ENCODE measurements around the gene ITIH6. TPM values are rescaled to one million over a fixed set of nuclear protein-coding genes. Genes with fewer than 3 reads are reported as not detected.
"Not testable (repeated sequence)": the region's sequence is repeated elsewhere in the genome, so short reads cannot be mapped to it uniquely, and the experiment has no call there.

ITIH6 gene
- total RNA-seq, 1 donor from 2014 or later: not detected

DNA sequence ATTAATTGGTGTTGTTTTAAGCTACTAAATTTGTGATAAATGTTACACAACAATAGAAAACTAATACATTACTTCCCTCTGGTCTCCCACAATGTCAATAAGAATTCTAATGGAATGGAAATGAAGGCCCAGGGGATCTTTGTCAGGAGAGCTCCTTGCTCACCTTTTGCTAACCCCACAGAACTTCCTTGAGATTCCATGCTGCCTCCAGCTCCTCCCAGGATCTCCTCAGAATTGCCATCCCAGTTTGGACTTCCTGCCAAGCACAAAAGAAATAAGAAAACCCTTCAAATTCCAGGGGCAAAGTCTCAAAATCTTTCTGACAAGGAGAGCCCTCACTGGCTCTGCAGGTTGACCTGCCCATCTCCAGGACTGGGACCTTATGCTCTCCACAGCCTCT lies 43.2 kb downstream of the ITIH6 start:
- TF ChIP-seq, protein P1, sequence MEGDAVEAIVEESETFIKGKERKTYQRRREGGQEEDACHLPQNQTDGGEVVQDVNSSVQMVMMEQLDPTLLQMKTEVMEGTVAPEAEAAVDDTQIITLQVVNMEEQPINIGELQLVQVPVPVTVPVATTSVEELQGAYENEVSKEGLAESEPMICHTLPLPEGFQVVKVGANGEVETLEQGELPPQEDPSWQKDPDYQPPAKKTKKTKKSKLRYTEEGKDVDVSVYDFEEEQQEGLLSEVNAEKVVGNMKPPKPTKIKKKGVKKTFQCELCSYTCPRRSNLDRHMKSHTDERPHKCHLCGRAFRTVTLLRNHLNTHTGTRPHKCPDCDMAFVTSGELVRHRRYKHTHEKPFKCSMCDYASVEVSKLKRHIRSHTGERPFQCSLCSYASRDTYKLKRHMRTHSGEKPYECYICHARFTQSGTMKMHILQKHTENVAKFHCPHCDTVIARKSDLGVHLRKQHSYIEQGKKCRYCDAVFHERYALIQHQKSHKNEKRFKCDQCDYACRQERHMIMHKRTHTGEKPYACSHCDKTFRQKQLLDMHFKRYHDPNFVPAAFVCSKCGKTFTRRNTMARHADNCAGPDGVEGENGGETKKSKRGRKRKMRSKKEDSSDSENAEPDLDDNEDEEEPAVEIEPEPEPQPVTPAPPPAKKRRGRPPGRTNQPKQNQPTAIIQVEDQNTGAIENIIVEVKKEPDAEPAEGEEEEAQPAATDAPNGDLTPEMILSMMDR (IDR thresholded peaks at IDR 0.05; ENCODE audit: borderline replicate concordance): no peak

DNA sequence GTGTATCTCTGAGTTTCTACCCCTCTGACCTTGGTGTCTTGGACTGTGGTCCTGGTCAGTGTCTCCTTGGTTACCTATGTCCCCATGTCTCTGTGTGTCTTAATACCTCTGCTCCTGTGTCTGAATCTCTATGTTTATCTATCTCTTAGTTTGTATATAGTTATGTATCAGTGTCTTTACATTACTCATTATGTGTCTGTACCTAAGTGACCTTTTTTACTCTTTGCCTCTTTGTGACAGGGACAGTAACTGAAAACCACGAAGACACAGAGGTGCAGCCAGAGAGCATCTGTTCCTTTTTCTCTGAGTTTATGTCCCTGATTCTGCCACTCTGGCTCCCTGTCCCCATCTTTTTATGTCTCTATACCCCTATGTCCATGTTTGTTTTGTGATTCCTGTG lies 49.4 kb downstream of the ITIH6 start:
- TF ChIP-seq, protein P1 (IDR thresholded peaks at IDR 0.05; ENCODE audit: borderline replicate concordance): no peak
- intact Hi-C loops (cut with micrococcal nuclease): no loop called here
- H3K4me3 ChIP-seq: no peak overlapping the region
- H3K27ac ChIP-seq (replicated peaks): no peak overlapping the region
- no peaks in the 10 kb centered on the region for H3K27me3 ChIP-seq (ENCODE audit: low read depth)
- H3K4me1 ChIP-seq: no peaks in the 10 kb centered on the region
- H3K36me3 ChIP-seq: no peaks in the 10 kb centered on the region
- no peaks in the 10 kb centered on the region for H3K9me3 ChIP-seq (replicated peaks)
- DNase-seq: no peak

More for the DNA sequence above, 43.2 kb downstream of the ITIH6 start:
- DNase-seq: no peak
- intact Hi-C loops (cut with micrococcal nuclease): no loop called here
- Histone ChIP-seq H3K36me3 (no peaks in the 10 kb centered on the region), H3K4me1 (no peaks in the 10 kb centered on the region), H3K27ac (replicated peaks) (no peak overlapping the region), H3K27me3 (ENCODE audit: low read depth) (no peaks in the 10 kb centered on the region), H3K9me3 (replicated peaks) (no peaks in the 10 kb centered on the region), H3K4me3 (no peak overlapping the region)

DNA sequence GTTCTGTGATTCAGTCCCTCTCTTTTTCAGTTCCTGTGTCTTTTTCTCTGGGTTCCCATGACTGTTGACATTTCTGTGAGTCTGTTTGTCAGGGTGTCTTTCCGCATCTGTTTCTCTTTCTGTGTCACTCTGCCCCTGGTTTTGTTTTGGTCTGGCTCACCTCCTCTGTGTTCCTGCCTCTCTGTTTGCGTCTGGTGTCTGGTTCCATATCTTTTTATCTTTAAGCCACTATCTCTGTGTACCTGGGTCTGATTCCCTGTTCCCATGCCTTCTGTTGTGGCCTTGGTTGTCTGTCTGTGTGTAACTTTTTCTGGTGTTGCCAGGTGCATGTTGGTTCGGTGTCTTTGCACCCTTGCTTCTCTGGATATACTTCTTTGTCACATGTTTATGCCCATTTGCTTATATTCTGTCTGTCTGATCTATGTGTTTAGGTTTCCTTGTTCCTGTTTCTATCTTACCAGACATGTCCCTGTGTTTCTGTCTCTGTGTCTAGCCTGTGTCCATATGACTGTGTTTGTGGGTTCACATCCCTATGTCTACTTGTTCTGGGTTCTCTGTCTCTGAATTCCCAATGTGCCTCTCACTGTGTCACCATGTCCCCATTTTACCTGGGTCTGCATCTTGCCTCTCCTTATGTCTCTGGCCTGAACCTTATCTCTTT lies 50.2 kb downstream of the ITIH6 start:
- Histone ChIP-seq H3K27ac (replicated peaks) (no peak overlapping the region), H3K4me1 (no peaks in the 10 kb centered on the region), H3K27me3 (ENCODE audit: low read depth) (no peaks in the 10 kb centered on the region), H3K9me3 (replicated peaks) (no peaks in the 10 kb centered on the region), H3K4me3 (no peak overlapping the region), H3K36me3 (no peaks in the 10 kb centered on the region)
- TF ChIP-seq, protein P1 (IDR thresholded peaks at IDR 0.05; ENCODE audit: borderline replicate concordance): no peak
- intact Hi-C loops (cut with micrococcal nuclease): no loop called here
- DNase-seq: no peak

DNA sequence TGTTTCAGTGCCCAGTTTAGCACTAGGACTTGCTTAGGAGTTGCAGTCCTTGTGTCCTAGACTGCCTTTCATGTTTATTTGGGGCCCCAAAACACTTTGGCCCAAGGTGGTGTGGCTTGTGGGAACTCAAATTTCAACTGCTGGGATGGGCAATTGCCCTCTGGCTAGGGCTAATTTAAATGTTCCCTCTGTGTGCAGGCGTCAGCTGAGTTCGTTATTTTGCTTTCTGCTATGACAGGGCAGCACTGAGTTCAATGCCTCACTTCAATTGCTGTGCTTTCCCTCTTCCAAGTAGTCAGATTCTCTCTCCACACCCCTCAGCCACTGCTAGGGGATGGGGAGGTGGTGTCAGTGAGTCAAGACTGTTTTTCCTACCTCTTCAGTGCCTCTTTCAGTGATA lies 51.1 kb downstream of the ITIH6 start:
- H3K4me3 ChIP-seq: no peak overlapping the region
- intact Hi-C loops (cut with micrococcal nuclease): no loop called here
- H3K27ac ChIP-seq (replicated peaks): no peak overlapping the region

DNA sequence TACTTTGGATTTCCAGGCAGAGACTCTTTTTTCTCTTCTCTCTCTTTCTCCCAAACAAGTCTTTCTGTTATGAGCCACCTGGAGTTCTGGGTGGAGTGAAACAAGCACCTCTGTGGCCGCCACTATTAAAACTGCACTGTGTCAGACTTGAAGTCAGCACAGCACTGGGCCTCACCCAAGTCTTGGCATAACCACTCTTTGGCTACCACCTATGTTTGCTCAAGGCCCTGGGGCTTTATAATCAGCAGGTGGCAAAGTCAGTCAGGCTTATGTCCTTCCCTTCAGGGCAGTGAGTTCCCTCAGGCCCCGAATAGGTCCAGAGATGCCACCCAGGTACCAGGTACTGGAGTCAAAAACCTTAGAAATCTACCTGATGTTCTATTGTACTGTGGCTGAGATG lies 52.4 kb downstream of the ITIH6 start:
- DNase-seq: no peak
- no peak overlapping the region for H3K27ac ChIP-seq (replicated peaks)
- intact Hi-C loops (cut with micrococcal nuclease): no loop called here
- no peaks in the 10 kb centered on the region for H3K9me3 ChIP-seq (replicated peaks)
- H3K4me3 ChIP-seq: no peak overlapping the region
- H3K27me3 ChIP-seq (ENCODE audit: low read depth): no peaks in the 10 kb centered on the region
- TF ChIP-seq, protein P1 (IDR thresholded peaks at IDR 0.05; ENCODE audit: borderline replicate concordance): no peak
- no peaks in the 10 kb centered on the region for H3K4me1 ChIP-seq
- H3K36me3 ChIP-seq: no peaks in the 10 kb centered on the region

More for the DNA sequence above, 51.1 kb downstream of the ITIH6 start:
- Histone ChIP-seq H3K27me3 (ENCODE audit: low read depth) (no peaks in the 10 kb centered on the region), H3K9me3 (replicated peaks) (no peaks in the 10 kb centered on the region), H3K4me1 (no peaks in the 10 kb centered on the region), H3K36me3 (no peaks in the 10 kb centered on the region)
- DNase-seq: no peak
- TF ChIP-seq, protein P1 (IDR thresholded peaks at IDR 0.05; ENCODE audit: borderline replicate concordance): no peak

DNA sequence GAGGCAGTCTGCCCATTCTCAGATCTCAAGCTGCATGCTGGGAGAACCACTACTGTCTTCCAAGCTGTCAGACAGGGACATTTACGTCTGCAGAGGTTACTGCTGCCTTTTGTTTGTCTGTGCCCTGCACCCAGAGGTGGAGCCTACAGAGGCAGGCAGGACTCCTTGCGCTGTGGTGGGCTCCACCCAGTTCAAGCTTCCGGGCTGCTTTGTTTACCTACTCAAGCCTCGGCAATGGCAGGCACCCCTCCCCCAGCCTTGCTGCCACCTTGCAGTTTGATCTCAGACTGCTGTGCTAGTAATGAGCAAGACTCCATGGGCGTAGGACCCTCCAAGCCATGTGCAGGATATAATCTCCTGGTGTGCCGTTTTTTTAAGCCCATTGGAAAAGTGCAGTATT lies 59.5 kb downstream of the ITIH6 start:
- H3K4me3 ChIP-seq; H3K9me3 ChIP-seq (replicated peaks); intact Hi-C loops (cut with micrococcal nuclease); H3K36me3 ChIP-seq; DNase-seq; H3K27ac ChIP-seq (replicated peaks); H3K27me3 ChIP-seq (ENCODE audit: low read depth); H3K4me1 ChIP-seq: not testable (repeated sequence)

DNA sequence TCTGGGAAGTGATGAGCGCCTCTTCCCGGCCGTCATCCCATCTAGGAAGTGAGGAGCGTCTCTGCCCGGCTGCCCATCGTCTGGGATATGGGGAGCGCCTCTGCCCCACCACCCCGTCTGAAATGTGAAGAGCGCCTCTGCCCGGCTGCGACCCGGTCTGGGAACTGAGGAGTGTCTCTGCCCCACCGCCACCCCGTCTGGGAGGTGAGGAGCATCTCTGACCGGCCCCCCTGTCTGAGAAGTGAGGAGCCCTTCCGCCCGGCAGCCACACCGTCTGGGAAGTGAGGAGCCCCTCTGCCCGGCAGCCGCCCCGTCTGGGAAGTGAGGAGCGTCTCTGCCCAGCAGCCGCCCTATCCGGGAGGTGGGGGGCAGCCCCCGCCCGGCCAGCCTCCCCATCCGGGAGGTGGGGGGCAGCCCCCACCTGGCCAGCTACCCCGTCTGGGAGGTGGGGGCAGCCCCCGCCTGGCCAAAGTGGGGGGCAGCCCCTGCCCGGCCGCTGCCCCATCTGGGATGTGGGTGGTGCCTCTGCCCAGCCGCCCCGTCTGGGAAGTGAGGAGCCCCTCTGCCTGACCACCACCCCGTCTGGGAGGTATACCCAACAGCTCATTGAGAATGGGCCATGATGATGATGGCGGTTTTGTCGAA lies 61.6 kb downstream of the ITIH6 start:
- DNase-seq; H3K36me3 ChIP-seq; H3K4me1 ChIP-seq; H3K9me3 ChIP-seq (replicated peaks); H3K4me3 ChIP-seq; H3K27me3 ChIP-seq (ENCODE audit: low read depth); H3K27ac ChIP-seq (replicated peaks); intact Hi-C loops (cut with micrococcal nuclease): not testable (repeated sequence)

Measured in left ventricle myocardium inferior (tissue), 1 donor.